COLO829 (cell line): ENCODE measurements around the gene ANKRD39.

Source experiments
- DNase-seq: peaks from one replicate; pipeline ENCODE4 v3.0.0; 2012; ENCODE audit warnings: low spot score

Gene ANKRD39

DNA sequence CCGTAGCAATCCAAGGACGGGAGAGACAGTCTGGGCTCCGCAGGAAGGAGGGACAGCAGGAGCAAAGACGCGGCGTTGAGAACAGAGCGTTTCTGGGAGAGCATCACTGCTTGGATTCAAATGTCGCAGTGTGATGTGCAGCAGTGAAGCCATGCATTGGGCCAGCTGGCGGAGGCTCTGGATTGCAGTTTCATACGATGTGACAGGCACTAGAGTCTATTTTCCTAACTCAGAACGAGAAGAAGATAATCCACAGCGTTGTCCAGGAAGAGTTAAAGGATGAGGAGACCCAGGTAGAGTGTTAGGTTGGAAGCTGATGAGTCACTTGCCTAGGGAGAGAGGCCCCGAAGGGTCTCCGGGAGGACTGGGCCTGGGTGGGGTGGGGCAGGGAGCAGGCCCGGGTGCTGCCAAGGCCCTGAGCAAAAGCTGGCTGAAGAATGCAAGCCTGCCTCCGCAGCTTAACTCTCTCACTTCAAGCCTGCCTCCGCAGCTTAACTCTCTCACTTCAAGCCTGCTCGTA is 29.7 kb upstream of the ANKRD39 start:
- DNase-seq = no peak

GRCh38 chr2:96885432-96886347 is 27.9 kb upstream of the ANKRD39 start:
- DNase-seq = no peak

DNA sequence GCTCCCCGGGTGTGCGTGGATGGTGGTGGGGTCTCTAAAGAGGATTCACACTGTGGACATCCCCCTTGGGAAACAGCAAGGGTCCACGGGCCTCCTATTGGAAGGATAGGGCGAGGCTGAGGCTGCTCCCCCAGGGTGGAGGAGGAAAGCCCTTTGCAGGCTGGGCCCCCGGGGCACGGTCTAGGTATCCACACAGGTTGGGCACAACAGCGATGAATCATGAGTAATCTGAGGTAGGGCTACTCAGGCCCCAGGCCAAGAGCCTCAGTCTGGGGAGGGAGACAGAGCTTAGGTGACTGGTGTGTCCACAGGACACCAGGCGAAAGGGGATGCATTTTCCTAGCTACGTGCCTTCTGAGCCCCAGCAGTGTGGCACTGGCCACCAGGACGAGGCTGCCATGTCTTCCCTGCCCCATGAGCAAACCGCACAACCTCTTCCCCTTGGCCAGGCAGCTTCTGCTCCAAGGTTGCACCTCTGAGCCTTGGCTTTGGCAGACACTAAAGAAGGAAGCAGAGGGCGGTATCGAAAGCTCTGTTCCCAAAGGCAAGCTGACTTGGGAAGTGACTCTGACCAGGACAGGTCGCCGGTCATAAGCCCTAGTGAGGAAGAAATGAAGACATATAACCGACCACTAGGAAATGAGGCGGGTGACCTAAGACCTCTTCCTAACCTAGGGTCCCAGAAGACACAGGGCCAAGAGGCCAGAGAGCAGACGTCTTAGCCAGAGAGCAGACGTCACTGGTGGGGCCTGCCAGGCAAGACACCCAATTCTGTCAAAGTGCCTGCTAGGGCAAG is 26.7 kb upstream of the ANKRD39 start:
- DNase-seq = no peak

- DNase-seq = no peak
Measured at GRCh38 chr2:96883306-96883705, 25.5 kb upstream of the ANKRD39 start.

- no peak for DNase-seq
Measured at GRCh38 chr2:96882906-96883305, 25.1 kb upstream of the ANKRD39 start.

- DNase-seq = no peak
Measured at GRCh38 chr2:96882230-96882629, 24.4 kb upstream of the ANKRD39 start.

GRCh38 chr2:96881349-96882195 is 23.8 kb upstream of the ANKRD39 start:
- DNase-seq = no peak

- DNase-seq = no peak
Measured at GRCh38 chr2:96880891-96881273, 23.1 kb upstream of the ANKRD39 start.

DNA sequence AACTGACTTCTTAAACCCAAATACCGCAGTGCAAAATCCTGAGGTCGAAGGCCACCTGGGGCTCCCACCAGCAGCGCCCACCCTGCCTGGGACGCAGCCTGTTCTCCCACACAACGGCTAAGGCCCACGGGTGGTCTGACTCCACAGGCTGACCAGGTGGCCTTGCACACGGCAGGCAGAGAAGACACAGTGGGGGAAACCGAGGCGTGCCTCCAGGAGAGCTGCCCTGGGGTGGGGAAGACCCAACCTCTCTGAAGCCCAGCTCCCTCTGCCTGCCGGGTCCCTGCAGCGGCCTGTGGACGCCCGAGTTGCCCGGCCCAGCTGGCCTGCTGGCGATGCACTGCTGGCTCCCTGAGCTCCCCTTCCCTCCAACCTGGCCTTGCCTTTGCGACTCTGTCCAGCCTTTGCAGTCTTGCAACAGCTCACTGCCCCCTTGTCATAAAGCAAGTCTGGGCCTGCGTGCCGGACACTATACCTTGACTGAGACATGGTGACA is 21.8 kb upstream of the ANKRD39 start:
- no peak for DNase-seq

GRCh38 chr2:96878796-96879544 is 21.2 kb upstream of the ANKRD39 start:
- DNase-seq = no peak

- DNase-seq = no peak
Measured at GRCh38 chr2:96878171-96878570, 20.4 kb upstream of the ANKRD39 start.

DNA sequence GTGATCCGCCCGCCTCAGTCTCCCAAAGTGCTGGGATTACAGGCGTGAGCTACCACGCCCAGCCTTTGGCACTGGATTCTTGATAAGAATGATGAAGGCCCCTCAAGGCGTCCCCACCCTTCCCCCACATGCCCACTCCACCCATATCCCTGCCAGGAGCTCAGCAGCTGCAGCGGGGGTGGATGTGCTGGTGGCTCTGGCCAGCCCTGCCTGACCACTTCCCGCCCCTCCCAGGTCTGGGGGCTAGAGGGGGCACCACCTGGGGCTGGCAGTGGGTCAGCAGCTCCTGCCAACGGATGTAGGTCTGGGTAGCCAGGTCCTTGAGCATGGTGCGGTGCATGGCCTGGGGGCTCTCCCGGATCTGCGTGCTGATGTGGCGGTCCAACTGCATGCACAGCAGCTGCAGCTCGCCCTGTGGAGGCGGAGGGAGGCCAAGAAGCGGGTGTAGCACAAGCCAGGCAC is 19.8 kb upstream of the ANKRD39 start:
- DNase-seq = no peak

DNA sequence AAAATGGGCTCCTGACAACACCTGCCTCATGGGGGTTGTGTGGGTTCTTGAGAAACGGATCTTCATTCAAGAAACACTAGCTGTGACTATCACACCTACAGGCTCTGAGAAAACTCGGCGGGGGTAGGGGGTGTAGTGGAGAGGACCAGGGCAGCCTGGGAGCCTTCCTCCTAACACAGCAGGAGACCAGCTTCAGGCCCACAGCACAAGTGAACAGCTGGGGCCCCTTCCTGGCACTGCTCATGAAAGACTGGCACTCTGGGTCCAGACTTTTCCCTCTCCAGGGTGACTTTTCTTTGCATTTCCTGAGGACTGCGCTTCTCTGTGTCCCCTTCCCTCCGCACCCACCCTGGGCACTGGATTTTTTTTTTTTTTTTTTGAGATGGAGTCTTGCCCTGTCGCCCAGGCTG is 19.2 kb upstream of the ANKRD39 start:
- DNase-seq = no peak

GRCh38 chr2:96876269-96877041 is 18.6 kb upstream of the ANKRD39 start:
- no peak for DNase-seq

DNA sequence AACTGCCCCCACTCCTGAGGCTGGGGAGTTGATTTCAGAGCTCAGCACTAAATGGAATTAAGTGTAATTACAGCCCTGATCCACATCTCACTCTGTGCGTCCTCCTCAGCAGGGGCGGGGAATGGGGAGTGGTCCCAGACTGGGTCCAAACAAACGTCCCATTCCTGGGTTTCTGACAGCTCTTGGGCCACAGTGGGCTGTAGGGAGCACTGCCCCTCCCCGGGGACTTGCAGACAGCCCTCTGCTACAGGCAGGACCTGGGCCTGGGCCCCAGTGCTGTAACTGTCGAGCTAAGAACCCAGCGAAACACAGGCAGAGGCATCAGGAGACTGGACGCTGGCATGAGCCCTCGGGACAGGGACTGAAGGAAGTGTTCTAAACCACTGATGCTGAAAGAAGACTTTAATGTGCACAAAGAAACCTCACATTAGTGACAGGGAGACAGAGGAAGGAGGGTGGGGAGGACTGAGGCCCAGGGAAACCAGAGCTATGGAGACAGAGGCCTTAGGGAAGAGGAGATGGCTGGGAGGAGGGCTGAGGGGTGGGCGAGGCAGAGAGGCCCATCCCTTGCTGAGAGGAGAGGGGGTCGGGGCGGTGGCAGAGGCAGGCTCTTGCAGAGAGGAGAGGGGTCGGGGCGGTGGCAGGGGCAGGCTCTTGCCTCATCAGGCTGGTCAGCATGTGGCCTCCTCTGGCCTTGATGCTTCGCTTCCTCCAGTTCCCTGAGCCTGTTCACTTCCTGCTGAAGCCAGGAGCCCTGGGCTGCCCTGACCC is 17.9 kb upstream of the ANKRD39 start:
- DNase-seq = peak; percentile 69

GRCh38 chr2:96874198-96874831 is 16.5 kb upstream of the ANKRD39 start:
- DNase-seq = no peak

GRCh38 chr2:96873651-96874096 is 15.9 kb upstream of the ANKRD39 start:
- DNase-seq = no peak

- no peak for DNase-seq
Measured at GRCh38 chr2:96872591-96873349, 15.0 kb upstream of the ANKRD39 start.
